Activated naive CD8-positive, alpha-beta T cell treated with anti-CD3 and anti-CD28 coated beads, Interleukin-2, amount 50 U/mL, for 24 hours (primary cell): ENCODE results near the gene NFE2L3.

Experiments used
- ATAC-seq: fragments of 150-1000 bp; cut with Tn5 transposase; one replicate; pipeline ENCODE4 v1.10.0; 2021
- DNase-seq: peaks from one replicate; pipeline ENCODE4 v3.0.0; 2021
- H3K27ac Mint-ChIP-seq: one replicate; pipeline ENCODE4 v1.8.0; 2021; ENCODE audit warnings: mild to moderate bottlenecking, mixed read lengths
- H3K27me3 Mint-ChIP-seq: one replicate; pipeline ENCODE4 v1.8.0; 2021; ENCODE audit warnings: mixed read lengths
- H3K36me3 Mint-ChIP-seq: one replicate; pipeline ENCODE4 v1.8.0; 2021; ENCODE audit warnings: low read depth, mixed read lengths
- H3K4me1 Mint-ChIP-seq: one replicate; pipeline ENCODE4 v1.8.0; 2021; ENCODE audit warnings: mixed read lengths
- H3K4me3 Mint-ChIP-seq: one replicate; pipeline ENCODE4 v1.8.0; 2021; ENCODE audit warnings: mild to moderate bottlenecking, moderate library complexity, mixed read lengths
- H3K9me3 Mint-ChIP-seq: one replicate; pipeline ENCODE4 v1.8.0; 2021; ENCODE audit warnings: mixed read lengths

The NFE2L3 gene

DNA sequence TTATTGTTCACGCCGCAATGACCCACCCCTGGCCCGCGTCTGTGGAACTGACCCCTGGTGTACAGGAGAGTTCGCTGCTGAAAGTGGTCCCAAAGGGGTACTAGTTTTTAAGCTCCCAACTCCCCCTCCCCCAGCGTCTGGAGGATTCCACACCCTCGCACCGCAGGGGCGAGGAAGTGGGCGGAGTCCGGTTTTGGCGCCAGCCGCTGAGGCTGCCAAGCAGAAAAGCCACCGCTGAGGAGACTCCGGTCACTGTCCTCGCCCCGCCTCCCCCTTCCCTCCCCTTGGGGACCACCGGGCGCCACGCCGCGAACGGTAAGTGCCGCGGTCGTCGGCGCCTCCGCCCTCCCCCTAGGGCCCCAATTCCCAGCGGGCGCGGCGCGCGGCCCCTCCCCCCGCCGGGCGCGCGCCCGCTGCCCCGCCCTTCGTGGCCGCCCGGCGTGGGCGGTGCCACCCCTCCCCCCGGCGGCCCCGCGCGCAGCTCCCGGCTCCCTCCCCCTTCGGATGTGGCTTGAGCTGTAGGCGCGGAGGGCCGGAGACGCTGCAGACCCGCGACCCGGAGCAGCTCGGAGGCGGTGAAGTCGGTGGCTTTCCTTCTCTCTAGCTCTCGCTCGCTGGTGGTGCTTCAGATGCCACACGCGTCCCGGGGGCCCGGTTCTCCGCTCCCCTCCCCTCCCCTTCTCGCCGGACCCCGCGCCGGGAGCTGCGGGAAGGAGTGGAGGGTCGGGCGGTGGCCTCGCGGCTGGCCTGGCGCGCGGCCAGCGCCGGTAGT, 49.4 kb downstream of the NFE2L3 start, which contains the start of gene CBX3:
Gene CBX3, plus strand, starts transcription at position 499 of the 772 bp plus-strand sequence. CDS start 1,254 bp downstream, outside the sequence.
- H3K27me3 Mint-ChIP-seq, result peaks cover 4% of the 10 kb centered on the region
- H3K4me3 Mint-ChIP-seq, result peak within 1 kb of the TSS; percentile 99
- H3K36me3 Mint-ChIP-seq, result peaks cover 83% of the 10 kb centered on the region
- DNase-seq (peak; percentile 93), ATAC-seq (peak; percentile 62)
- peak within 1 kb of the TSS; percentile 100 for H3K27ac Mint-ChIP-seq
- no peaks in the 10 kb centered on the region for H3K9me3 Mint-ChIP-seq
- peaks cover 51% of the 10 kb centered on the region for H3K4me1 Mint-ChIP-seq

DNA sequence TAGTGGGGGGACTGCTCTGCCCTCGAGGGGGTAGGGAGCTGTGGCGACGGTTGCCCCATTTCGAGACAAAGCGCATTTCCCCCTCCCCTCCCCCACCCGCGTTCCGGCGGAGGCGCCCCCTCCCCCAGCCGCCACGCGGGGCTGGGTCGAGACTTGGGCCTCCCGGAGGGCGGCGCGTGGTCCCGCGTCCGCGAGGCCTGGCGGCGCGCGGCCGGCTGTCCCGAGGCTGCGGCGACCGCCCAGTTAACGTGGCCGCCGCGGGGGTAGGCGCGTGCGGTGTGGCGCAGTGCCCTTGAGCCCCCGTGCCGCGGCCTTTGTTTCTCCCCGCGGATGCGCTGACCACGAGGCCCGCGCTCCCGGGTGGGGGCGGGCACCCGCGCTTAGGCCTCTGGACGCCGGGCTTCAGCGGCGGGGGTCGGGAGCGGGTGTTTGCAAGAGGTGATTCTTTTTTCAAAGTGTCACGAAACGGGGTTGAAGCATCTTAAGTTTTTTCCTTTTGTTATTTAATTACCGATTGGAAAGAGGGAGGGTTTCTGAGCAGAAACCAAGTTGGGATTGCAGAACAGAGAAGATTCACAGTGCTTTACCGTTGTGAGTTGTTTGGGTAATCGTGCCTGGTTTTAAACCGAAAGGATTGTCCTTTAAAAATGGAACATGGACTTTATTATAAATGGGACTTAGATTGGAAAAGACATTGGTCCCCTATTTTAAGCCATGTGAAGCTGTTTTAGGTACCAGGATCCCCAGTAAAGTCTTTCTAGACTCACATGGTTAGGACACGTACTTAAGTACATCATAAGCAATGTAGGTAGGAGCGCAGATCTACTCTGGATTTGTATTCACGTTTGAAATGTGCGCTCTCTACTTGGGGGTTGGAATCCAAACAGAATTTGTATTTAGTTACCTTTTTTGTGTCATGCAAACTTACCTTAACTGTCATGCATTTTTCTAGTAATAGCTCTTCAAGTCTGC, 50.3 kb downstream of the NFE2L3 start:
- ATAC-seq, result no peak
- peak; percentile 66 for DNase-seq
- Mint-ChIP-seq H3K27ac (peak overlapping the region; percentile 93), H3K36me3 (peaks cover 82% of the 10 kb centered on the region), H3K4me1 (peaks cover 50% of the 10 kb centered on the region), H3K4me3 (peak overlapping the region; percentile 99), H3K27me3 (peaks cover 4% of the 10 kb centered on the region), H3K9me3 (no peaks in the 10 kb centered on the region)

DNA sequence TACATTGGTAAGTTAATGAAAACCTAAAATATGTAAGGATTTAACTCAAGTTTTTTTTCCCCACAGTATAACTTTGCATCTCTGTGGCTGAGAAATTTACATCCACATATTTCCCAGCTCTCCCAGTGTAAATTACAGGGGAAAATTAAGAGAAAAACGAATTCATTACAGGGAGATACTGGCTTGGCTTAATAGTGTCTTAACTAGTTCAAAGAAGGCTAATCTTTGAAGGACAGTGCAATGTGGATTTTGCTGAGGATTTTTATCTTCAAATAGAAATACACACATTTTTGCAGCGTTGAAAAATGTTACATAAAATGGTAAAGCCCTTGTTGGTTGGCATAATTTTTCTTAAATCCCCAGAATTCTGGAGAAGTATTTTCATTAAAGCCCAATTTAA, 51.0 kb downstream of the NFE2L3 start:
- DNase-seq, result no peak
- ATAC-seq, result no peak
- H3K9me3 Mint-ChIP-seq, result no peaks in the 10 kb centered on the region
- H3K4me1 Mint-ChIP-seq, result peaks cover 49% of the 10 kb centered on the region
- H3K36me3 Mint-ChIP-seq, result peaks cover 79% of the 10 kb centered on the region
- peaks cover 4% of the 10 kb centered on the region for H3K27me3 Mint-ChIP-seq
- H3K27ac Mint-ChIP-seq, result peak overlapping the region; percentile 93
- H3K4me3 Mint-ChIP-seq, result peak overlapping the region; percentile 92

DNA sequence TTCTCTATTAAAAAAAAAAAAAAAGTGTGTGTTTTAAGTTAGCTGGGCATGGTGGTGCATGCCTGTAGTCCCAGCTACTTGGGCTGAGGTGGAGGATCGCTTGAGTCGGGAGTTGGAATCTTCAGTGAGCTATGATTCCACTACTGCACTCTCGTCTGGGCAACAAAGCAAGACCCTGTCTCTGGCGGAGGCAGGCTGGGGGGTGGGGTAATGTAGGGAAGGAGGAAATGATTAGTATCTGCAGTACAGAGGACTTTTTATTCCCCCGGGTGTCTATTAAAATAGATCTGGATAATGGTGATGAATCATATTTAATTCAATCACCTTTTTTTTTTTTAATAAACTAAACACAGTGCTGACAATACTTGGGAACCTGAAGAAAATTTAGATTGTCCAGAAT, 56.0 kb downstream of the NFE2L3 start:
- Mint-ChIP-seq H3K4me3 (no peak overlapping the region), H3K27me3 (no peaks in the 10 kb centered on the region), H3K9me3 (no peaks in the 10 kb centered on the region), H3K4me1 (peaks cover 54% of the 10 kb centered on the region), H3K36me3 (peaks cover 89% of the 10 kb centered on the region), H3K27ac (no peak overlapping the region)
- DNase-seq (no peak), ATAC-seq (no peak)

DNA sequence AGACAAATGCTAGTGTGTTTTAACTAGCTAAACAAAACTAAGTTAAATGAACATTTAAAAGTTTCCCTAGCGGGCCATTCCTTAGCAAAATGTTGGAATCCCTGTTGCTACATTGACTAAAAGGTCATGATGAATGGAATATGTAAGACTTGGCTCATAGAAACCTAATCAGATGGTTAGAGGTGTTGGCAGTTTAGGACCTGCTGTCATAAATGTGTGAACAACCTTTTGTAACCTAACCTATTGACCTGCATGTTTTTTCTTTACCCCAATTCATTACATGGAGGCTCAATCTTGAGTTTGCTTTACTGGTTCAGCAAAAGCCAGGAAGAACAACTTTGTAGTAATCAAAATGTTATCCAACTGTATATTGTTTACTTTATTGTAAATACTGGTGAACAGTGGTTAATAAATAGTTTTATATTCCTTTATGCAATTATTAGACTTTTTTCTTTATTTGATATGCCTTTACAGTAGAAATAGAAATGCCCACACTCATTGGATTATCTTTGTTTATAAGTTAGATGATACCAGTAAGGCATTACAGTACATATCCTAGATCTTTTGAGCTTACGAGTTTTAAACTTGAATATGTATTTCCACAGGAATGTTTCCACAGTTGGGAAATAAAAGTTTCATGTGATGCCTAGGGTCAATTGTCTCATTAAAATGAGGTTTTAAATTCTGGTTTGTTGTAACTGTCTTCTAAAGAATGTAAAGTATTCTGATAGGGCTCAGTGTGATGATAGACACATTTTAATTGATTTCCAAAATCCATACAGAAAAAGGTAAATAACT, 61.1 kb downstream of the NFE2L3 start:
- Mint-ChIP-seq H3K9me3 (no peaks in the 10 kb centered on the region), H3K27me3 (no peaks in the 10 kb centered on the region), H3K27ac (no peak overlapping the region), H3K36me3 (peaks cover 53% of the 10 kb centered on the region), H3K4me1 (peaks cover 26% of the 10 kb centered on the region), H3K4me3 (no peak overlapping the region)
- DNase-seq (no peak), ATAC-seq (no peak)

DNA sequence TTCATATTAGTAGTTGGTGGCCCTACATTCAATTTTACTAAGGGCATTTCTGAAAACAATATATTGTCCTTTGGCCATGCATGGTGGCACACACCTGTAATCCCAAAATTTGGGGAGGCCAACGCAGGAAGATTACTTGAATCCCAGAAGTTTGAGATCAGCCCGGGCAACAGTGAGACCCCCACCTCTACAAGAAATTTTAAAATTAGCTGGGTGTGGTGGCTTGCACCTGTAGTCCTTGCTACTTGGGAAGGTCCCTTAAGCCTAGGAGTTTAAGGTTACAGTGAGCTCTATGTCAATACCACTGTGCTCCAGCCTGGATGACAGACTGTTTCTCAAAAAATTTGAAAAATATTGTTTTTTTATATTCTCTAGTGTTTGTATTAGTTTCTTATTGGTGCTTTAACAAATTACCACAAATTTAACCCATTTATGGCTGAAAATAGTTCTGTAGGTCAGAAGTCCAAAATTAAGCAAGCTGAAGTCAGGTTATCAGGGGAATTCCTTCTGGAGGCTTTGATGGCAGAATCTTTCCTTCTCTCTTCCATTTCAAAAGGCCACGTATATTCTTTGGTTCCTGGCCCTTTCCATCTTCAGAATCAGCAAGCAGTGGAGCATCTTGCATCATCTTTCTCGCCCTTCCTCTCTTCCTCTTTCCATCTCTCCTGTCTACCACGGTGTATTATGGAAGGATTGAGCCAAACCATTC, 62.0 kb downstream of the NFE2L3 start:
- ATAC-seq (no peak), DNase-seq (no peak)
- peaks cover 48% of the 10 kb centered on the region for H3K36me3 Mint-ChIP-seq
- H3K27ac Mint-ChIP-seq, result peak overlapping the region; percentile 15
- no peaks in the 10 kb centered on the region for H3K9me3 Mint-ChIP-seq
- H3K27me3 Mint-ChIP-seq, result no peaks in the 10 kb centered on the region
- H3K4me1 Mint-ChIP-seq, result peaks cover 24% of the 10 kb centered on the region
- H3K4me3 Mint-ChIP-seq, result no peak overlapping the region

DNA sequence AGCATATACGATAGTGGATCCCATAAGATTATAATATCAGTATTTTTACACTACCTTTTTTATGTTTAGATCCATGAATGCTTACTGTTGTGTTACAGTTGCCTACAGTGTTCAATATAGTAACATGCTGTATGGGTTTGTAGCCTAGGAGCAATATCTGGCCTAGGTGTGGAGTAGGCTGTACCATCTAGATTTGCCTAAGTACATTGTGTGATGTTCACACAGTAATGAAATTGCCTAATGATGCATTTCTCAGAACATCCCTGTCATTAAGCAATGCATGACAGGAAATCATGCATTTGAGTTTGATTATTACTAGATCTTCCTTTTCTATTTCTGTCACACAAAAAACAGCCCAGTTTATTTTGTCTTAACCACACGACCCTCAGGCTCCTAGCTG, 64.1 kb downstream of the NFE2L3 start:
- Mint-ChIP-seq H3K27me3 (no peaks in the 10 kb centered on the region), H3K27ac (no peak overlapping the region), H3K4me1 (peaks cover 19% of the 10 kb centered on the region), H3K9me3 (no peaks in the 10 kb centered on the region), H3K4me3 (no peak overlapping the region), H3K36me3 (peaks cover 27% of the 10 kb centered on the region)
- ATAC-seq (no peak), DNase-seq (no peak)

DNA sequence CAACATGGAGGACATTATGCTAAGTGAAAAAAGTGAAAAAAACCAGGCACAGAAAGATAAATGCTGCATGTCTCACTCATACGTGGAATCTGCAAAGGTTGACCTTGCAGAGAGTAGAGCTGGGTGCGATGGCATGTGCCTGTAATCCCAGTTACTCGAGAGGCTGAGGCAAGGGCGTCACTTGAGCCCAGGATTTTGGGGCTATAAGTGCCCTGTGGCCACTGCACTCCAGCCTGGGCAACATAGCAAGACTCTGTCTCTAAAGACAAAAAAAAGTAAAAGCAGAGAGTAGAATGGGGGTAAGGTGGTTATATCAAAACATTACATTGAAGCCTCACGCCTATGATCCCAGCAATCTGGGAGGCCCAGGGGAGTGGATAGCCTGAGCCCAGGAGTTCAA, 72.4 kb downstream of the NFE2L3 start:
- no peak overlapping the region for H3K27ac Mint-ChIP-seq

DNA sequence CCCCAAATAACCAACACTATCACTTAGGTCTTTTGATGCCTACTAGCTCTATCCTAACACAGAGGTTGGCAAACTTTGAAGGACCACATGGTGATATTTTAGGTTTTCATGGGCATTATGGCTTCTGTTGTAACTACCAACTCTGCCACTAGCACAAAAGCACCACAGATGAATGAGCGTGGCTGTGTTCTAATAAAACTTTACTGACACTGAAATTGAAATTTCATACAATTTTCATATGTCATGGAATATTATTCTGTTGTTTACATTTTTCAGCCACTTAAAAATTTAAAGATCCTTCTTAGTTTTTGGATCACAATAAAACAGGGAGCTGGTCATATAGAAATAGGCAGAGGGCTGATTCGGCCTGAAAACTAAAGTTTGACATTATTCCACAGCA, 76.0 kb downstream of the NFE2L3 start:
- peaks cover 2% of the 10 kb centered on the region for H3K27me3 Mint-ChIP-seq

More for the DNA sequence above, 72.4 kb downstream of the NFE2L3 start:
- no peak overlapping the region for H3K4me3 Mint-ChIP-seq
- no peak for DNase-seq
- H3K27me3 Mint-ChIP-seq, result peaks cover 2% of the 10 kb centered on the region
- no peaks in the 10 kb centered on the region for H3K36me3 Mint-ChIP-seq
- no peaks in the 10 kb centered on the region for H3K4me1 Mint-ChIP-seq
- H3K9me3 Mint-ChIP-seq, result no peaks in the 10 kb centered on the region
- no peak for ATAC-seq

DNA sequence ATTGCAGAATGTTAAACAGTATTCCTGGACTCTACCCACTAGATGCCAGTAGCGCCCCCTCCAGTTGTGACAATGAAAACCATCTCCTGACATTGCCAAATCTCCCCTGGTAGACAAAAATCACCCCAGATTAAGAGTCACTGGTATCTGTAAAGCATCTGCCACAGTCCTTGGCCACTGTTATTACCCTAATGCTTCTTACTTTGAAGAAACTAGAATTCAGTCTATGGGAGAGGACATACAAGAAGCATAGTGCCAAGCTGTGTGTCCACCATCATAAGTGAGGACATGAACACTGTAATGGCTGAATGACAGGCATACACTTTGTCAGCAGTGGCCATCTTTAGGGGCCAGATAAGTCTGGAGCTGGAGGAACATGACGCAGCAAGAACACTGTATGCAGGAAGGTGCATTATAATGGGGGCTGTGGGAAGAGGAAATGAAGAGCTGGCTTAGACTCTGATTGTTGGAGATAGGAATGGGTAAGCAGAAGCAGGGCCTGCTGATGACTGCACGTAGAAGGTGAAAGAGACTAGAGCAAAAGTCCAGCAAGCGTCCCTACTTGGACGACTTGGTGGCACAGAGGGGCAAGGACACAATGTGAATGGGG, 82.0 kb downstream of the NFE2L3 start:
- Mint-ChIP-seq H3K9me3 (no peaks in the 10 kb centered on the region), H3K27ac (no peak overlapping the region), H3K27me3 (no peaks in the 10 kb centered on the region), H3K36me3 (no peaks in the 10 kb centered on the region), H3K4me1 (peaks cover 5% of the 10 kb centered on the region), H3K4me3 (no peak overlapping the region)
- DNase-seq (no peak), ATAC-seq (no peak)

More for the DNA sequence above, 76.0 kb downstream of the NFE2L3 start:
- Mint-ChIP-seq H3K27ac (no peak overlapping the region), H3K4me1 (no peaks in the 10 kb centered on the region), H3K4me3 (no peak overlapping the region), H3K9me3 (no peaks in the 10 kb centered on the region), H3K36me3 (no peaks in the 10 kb centered on the region)
- DNase-seq, result no peak
- no peak for ATAC-seq
